H1 (cell line): ENCODE data around the gene ARHGAP12. TPM values are rescaled to one million over a fixed set of nuclear protein-coding genes. Genes with fewer than 3 reads are reported as not detected.

Experiments used
- CTCF ChIA-PET: fragments of 300-600 bp; sonication (Branson Sonifier 250); formaldehyde crosslinking; loops from one replicate; lab custom pipeline; 2021; ENCODE audit not compliant: partially characterized antibody; lab: Charles Lee
- POLR2A ChIA-PET: fragments of 300-600 bp; sonication (Branson Sonifier 250); formaldehyde crosslinking; loops from one replicate; lab custom pipeline; 2021; ENCODE audit warnings: inconsistent platforms; ENCODE audit not compliant: partially characterized antibody; lab: Charles Lee
- DNase-seq, 2 experiments: peaks; one replicate each; pipeline versions ENCODE4 v3.0.0 to v3.0.0-alpha.2; 2010 to 2022; ENCODE audit warnings: low spot score in 2 of 2, low read depth in 1 of 2, mixed read lengths in 1 of 2
- FAIRE-seq: peaks from 2 replicates; lab custom pipeline; 2011; peaks lifted over from hg19 to GRCh38; lab: Jason Lieb, UNC
- H2AFZ ChIP-seq: 2 replicates; pipeline ENCODE4 v1.8.1; 2012; ENCODE audit warnings: low read length, inconsistent platforms
- H2AK5ac ChIP-seq: 2 replicates; pipeline ENCODE4 v1.6.1; 2013; ENCODE audit warnings: low read depth, low read length
- H2BK120ac ChIP-seq: replicated peaks from 2 replicates; pipeline ENCODE3; 2013; ENCODE audit warnings: low read depth, low read length, inconsistent platforms
- H2BK12ac ChIP-seq: 2 replicates; pipeline ENCODE4 v1.6.1; 2013; ENCODE audit warnings: low read depth, low read length
- H2BK15ac ChIP-seq: 2 replicates; pipeline ENCODE4 v1.6.1; 2013; ENCODE audit warnings: low read length
- H2BK20ac ChIP-seq: 2 replicates; pipeline ENCODE4 v1.6.1; 2013; ENCODE audit warnings: low read length
- H2BK5ac ChIP-seq: 2 replicates; pipeline ENCODE4 v1.6.1; 2013; ENCODE audit warnings: low read depth, low read length
- H3K14ac ChIP-seq: 2 replicates; pipeline ENCODE4 v1.6.1; 2013; ENCODE audit warnings: inconsistent platforms; ENCODE audit not compliant: insufficient read length
- H3K18ac ChIP-seq: 2 replicates; pipeline ENCODE4 v1.6.1; 2013; ENCODE audit warnings: low read length; ENCODE audit errors: extremely low read depth
- H3K23ac ChIP-seq: 2 replicates; pipeline ENCODE4 v1.6.1; 2013; ENCODE audit warnings: inconsistent platforms; ENCODE audit not compliant: insufficient read length
- H3K23me2 ChIP-seq: 2 replicates; pipeline ENCODE4 v1.6.1; 2013; ENCODE audit warnings: low read depth, low read length
- H3K27ac ChIP-seq: 2 replicates; pipeline ENCODE4 v1.6.1; 2011; ENCODE audit warnings: low read depth, low read length, inconsistent platforms
- H3K27me3 ChIP-seq, 4 experiments: replicated peaks in 1 of 4; 1 replicate in 1 of 4; 2 replicates in 3 of 4; pipeline versions ENCODE4 v1.6.1 to v1.8.1; 2011 to 2013; ENCODE audit warnings: low read length in 3 of 4, mild to moderate bottlenecking in 3 of 4, inconsistent platforms in 2 of 4, mixed read lengths in 2 of 4, moderate library complexity in 1 of 4; ENCODE audit not compliant: control insufficient read depth in 3 of 4, insufficient read depth in 3 of 4; ENCODE audit errors: extremely low read depth in 1 of 4
- H3K36me3 ChIP-seq, 4 experiments: 2 replicates each; pipeline versions ENCODE4 v1.6.1 to v1.8.1; 2011 to 2013; ENCODE audit warnings: mild to moderate bottlenecking in 4 of 4, low read length in 3 of 4, moderate library complexity in 2 of 4, control low read depth in 1 of 4, inconsistent platforms in 1 of 4; ENCODE audit not compliant: insufficient read depth in 4 of 4, control insufficient read depth in 2 of 4
- H3K4ac ChIP-seq: replicated peaks from 2 replicates; pipeline ENCODE3; 2013; ENCODE audit warnings: low read length, low read depth, mixed read lengths, inconsistent platforms; ENCODE audit not compliant: insufficient read length
- H3K4me1 ChIP-seq, 4 experiments: replicated peaks in 1 of 4; 1 replicate in 1 of 4; 2 replicates in 3 of 4; pipeline versions ENCODE4 v1.6.1 to v1.8.1; 2011 to 2013; ENCODE audit warnings: low read length in 3 of 4, inconsistent platforms in 2 of 4, mixed read lengths in 1 of 4; ENCODE audit not compliant: insufficient read depth in 4 of 4, control insufficient read depth in 3 of 4
- H3K4me2 ChIP-seq, 2 experiments: 2 replicates each; pipeline versions ENCODE4 v1.6.1 to v1.8.1; 2011 to 2013; ENCODE audit warnings: low read depth in 2 of 2, low read length in 2 of 2, control low read depth in 1 of 2, inconsistent platforms in 1 of 2, mild to moderate bottlenecking in 1 of 2; ENCODE audit not compliant: insufficient read depth in 1 of 2
- H3K4me3 ChIP-seq, 4 experiments: fragments of 200-600, 300-600 bp in 1 of 4; sonication (generic), shearing (Covaris generic), sonication (Bioruptor Twin) in 1 of 4; 2 replicates each; pipeline versions ENCODE4 v1.5.1 to v1.8.1; 2011 to 2016; ENCODE audit warnings: low read length in 4 of 4, low read depth in 3 of 4, control low read depth in 2 of 4, inconsistent platforms in 2 of 4, mild to moderate bottlenecking in 2 of 4, mixed read lengths in 1 of 4, moderate library complexity in 1 of 4; ENCODE audit not compliant: insufficient read depth in 2 of 4; ENCODE audit errors: extremely low read depth in 1 of 4
- H3K56ac ChIP-seq: replicated peaks from 2 replicates; pipeline ENCODE3; 2013; ENCODE audit warnings: low read depth, mild to moderate bottlenecking, mixed read lengths, low read length, inconsistent platforms; ENCODE audit not compliant: insufficient read length
- H3K79me1 ChIP-seq: 2 replicates; pipeline ENCODE4 v1.6.1; 2013; ENCODE audit warnings: low read depth, low read length, control low read depth
- H3K79me2 ChIP-seq, 2 experiments: 2 replicates each; pipeline versions ENCODE4 v1.6.1 to v1.8.1; 2012 to 2013; ENCODE audit warnings: low read length in 2 of 2, mild to moderate bottlenecking in 2 of 2, inconsistent platforms in 1 of 2; ENCODE audit not compliant: insufficient read depth in 2 of 2, control insufficient read depth in 1 of 2
- H3K9ac ChIP-seq, 4 experiments: replicated peaks in 1 of 4; 1 replicate in 1 of 4; 2 replicates in 3 of 4; pipeline versions ENCODE4 v1.6.1 to v1.8.1; 2011 to 2013; ENCODE audit warnings: low read depth in 3 of 4, low read length in 3 of 4, control low read depth in 2 of 4, mild to moderate bottlenecking in 2 of 4, moderate library complexity in 2 of 4, inconsistent platforms in 1 of 4; ENCODE audit errors: extremely low read depth in 1 of 4
- H3K9me3 ChIP-seq, 2 experiments: 2 replicates each; pipeline versions ENCODE4 v1.6.1 to v1.8.1; 2012 to 2013; ENCODE audit warnings: mild to moderate bottlenecking in 2 of 2, moderate library complexity in 2 of 2, control low read depth in 1 of 2, inconsistent platforms in 1 of 2, low read depth in 1 of 2, low read length in 1 of 2, mixed read lengths in 1 of 2; ENCODE audit not compliant: insufficient read depth in 2 of 2
- H4K20me1 ChIP-seq, 2 experiments: replicated peaks in 1 of 2; 2 replicates each; pipeline versions ENCODE3 to v1.8.1; 2011 to 2013; ENCODE audit warnings: inconsistent platforms in 2 of 2, low read length in 2 of 2, mild to moderate bottlenecking in 1 of 2; ENCODE audit not compliant: insufficient read depth in 2 of 2, control insufficient read depth in 1 of 2
- H4K5ac ChIP-seq: 2 replicates; pipeline ENCODE4 v1.6.1; 2013; ENCODE audit warnings: low read length, low read depth, mixed read lengths, inconsistent platforms; ENCODE audit not compliant: insufficient read length
- H4K8ac ChIP-seq: 2 replicates; pipeline ENCODE4 v1.8.0; 2013; ENCODE audit warnings: mild to moderate bottlenecking, moderate library complexity, low read length, inconsistent platforms; ENCODE audit not compliant: insufficient read depth; ENCODE audit errors: extremely low read depth
- H4K91ac ChIP-seq: replicated peaks from 2 replicates; pipeline ENCODE3; 2013; ENCODE audit warnings: low read length, mixed read lengths, inconsistent platforms; ENCODE audit not compliant: insufficient read length
- ASH2L ChIP-seq: fragments of 200-600, 300-600 bp; sonication (generic); IDR thresholded peaks from one replicate; pipeline ENCODE4 v1.7.1; 2017; ENCODE audit warnings: low read length
- ATF3 ChIP-seq: IDR thresholded peaks from 2 replicates; pipeline ENCODE4 v1.6.1; 2011; ENCODE audit warnings: low read depth, mild to moderate bottlenecking, low read length; ENCODE audit not compliant: insufficient read depth
- CTCF ChIP-seq, 3 experiments: IDR thresholded peaks; 1 replicate in 2 of 3; 2 replicates in 1 of 3; pipeline versions ENCODE4 v1.5.1 to v1.6.1; 2011; ENCODE audit warnings: low read length in 3 of 3, mild to moderate bottlenecking in 3 of 3, inconsistent platforms in 2 of 3, low read depth in 1 of 3, moderate library complexity in 1 of 3; ENCODE audit not compliant: insufficient read depth in 1 of 3; ENCODE audit errors: control extremely low read depth in 1 of 3
- EP300 ChIP-seq, 2 experiments: IDR thresholded peaks; 1 replicate in 1 of 2; 2 replicates in 1 of 2; pipeline ENCODE4 v1.6.1; 2011 to 2012; ENCODE audit warnings: low read depth in 2 of 2, low read length in 2 of 2, mild to moderate bottlenecking in 2 of 2, borderline replicate concordance in 1 of 2, inconsistent platforms in 1 of 2, moderate library complexity in 1 of 2
- MAFK ChIP-seq: IDR thresholded peaks from 2 replicates; pipeline ENCODE4 v1.6.1; 2012; ENCODE audit warnings: low read depth, mild to moderate bottlenecking, improper control_type of control experiment, low read length
- PHF8 ChIP-seq: fragments of 200-600 bp; sonication (generic); conservative IDR thresholded peaks from 2 replicates; pipeline ENCODE4 v1.7.1; 2012; ENCODE audit warnings: low read depth, mild to moderate bottlenecking, inconsistent platforms, low read length, moderate library complexity
- RFX5 ChIP-seq: IDR thresholded peaks from 2 replicates; pipeline ENCODE4 v1.6.1; 2011; ENCODE audit warnings: low read depth, low read length, improper control_type of control experiment, borderline replicate concordance
- SP2 ChIP-seq: IDR thresholded peaks from 2 replicates; pipeline ENCODE4 v1.6.1; 2012; ENCODE audit warnings: mild to moderate bottlenecking, low read length, inconsistent platforms
- SP4 ChIP-seq: IDR thresholded peaks from 2 replicates; pipeline ENCODE4 v1.6.1; 2012; ENCODE audit warnings: low read length, inconsistent platforms
- TEAD4 ChIP-seq: IDR thresholded peaks from 2 replicates; pipeline ENCODE4 v1.6.1; 2012; ENCODE audit warnings: low read depth, low read length, inconsistent platforms, mixed read lengths
- WGBS, 2 experiments: shearing (Covaris generic) in 1 of 2; methylation state at CpG; one replicate each; pipeline versions ENCODE4 v1.1.6 to v1.1.7; 2013 to 2015; ENCODE audit warnings: low lambda C conversion rate in 2 of 2, mixed read lengths in 2 of 2, inconsistent platforms in 1 of 2, low coverage in 1 of 2, missing lambda C conversion rate in 1 of 2; ENCODE audit not compliant: insufficient replicate concordance in 2 of 2, insufficient coverage in 1 of 2, insufficient read length in 1 of 2; ENCODE audit errors: extremely low coverage in 1 of 2, missing lambda C conversion rate in 1 of 2; 5-methylcytosine and 5-hydroxymethylcytosine counted together
- polyA plus RNA-seq, 7 experiments: library from polyadenylated mRNA; depleted of rRNA in 3 of 7; stranded (reverse) in 5 of 7; unstranded in 2 of 7; fragments of >200 nt in 5 of 7; fragments of 200-250 nt in 2 of 7; gene quantifications; 1 replicate in 5 of 7; 2 replicates in 1 of 7; 4 replicates in 1 of 7; pipeline versions ENCODE4 v1.2.1 to v1.2.3, GENCODE V29; 2011 to 2013; ENCODE audit warnings: missing spikeins in 2 of 7, mixed read lengths in 2 of 7
- total RNA-seq: library from RNA; stranded (reverse); fragmentation: NEBNext Ultra II Directional; extraction: Animal tissue kit (Norgen Biotek cat#: 25700); gene quantifications from 2 replicates; pipeline ENCODE4 v1.2.1, GENCODE V29; 2021

The ARHGAP12 gene
- total and polyA plus RNA-seq, 2 of the 8 experiments (the other 6 are each of a cell fraction or from before 2014, with no cell fraction given) = 10.1 to 39.0 TPM

GRCh38 chr10:31956200-31956946 lies 27.7 kb upstream of the ARHGAP12 start:
- ChIA-PET CTCF (no interaction called here), POLR2A (no interaction called here)
- no peak overlapping the region for H3K4me3 ChIP-seq
- H2AFZ ChIP-seq = no peak overlapping the region
- H3K9ac ChIP-seq = no peak overlapping the region
- FAIRE-seq = no peak
- H3K9me3 ChIP-seq = peaks cover 14 to 19% of the 10 kb centered on the region in 2 experiments; a peak in 3 of 4 replicates
- no peaks in the 10 kb centered on the region for H3K36me3 ChIP-seq
- H3K4me2 ChIP-seq = no peak overlapping the region
- no peak overlapping the region for H3K27ac ChIP-seq
- no peaks in the 10 kb centered on the region for H4K20me1 ChIP-seq
- H2BK12ac ChIP-seq = no peak overlapping the region
- H3K56ac ChIP-seq = no peak overlapping the region
- no peak overlapping the region for H3K4ac ChIP-seq
- no peak overlapping the region for H4K8ac ChIP-seq
- H3K23ac ChIP-seq = no peak overlapping the region
- 91% methylated on average over 5 of the region's 5 CpGs; no CpG with 5 or more reads in 1 of the 2 experiments for WGBS, 2 experiments
- H3K27me3 ChIP-seq = no peaks in the 10 kb centered on the region
- H2BK5ac ChIP-seq = no peak overlapping the region
- no peak overlapping the region for H2BK20ac ChIP-seq
- DNase-seq = no peak
- H3K18ac ChIP-seq = no peak overlapping the region
- H3K4me1 ChIP-seq = no peaks in the 10 kb centered on the region
- no peak overlapping the region for H2BK120ac ChIP-seq
- no peak overlapping the region for H2AK5ac ChIP-seq
- no peak overlapping the region for H4K91ac ChIP-seq
- H3K14ac ChIP-seq = no peak overlapping the region
- H3K79me1 ChIP-seq = no peaks in the 10 kb centered on the region
- H3K79me2 ChIP-seq = no peaks in the 10 kb centered on the region
- H4K5ac ChIP-seq = no peak overlapping the region
- H2BK15ac ChIP-seq = no peak overlapping the region
- no peaks in the 10 kb centered on the region for H3K23me2 ChIP-seq
- TF ChIP-seq RFX5 (no peak), SP4 (no peak), ASH2L (no peak), TEAD4 (no peak), EP300 (IDR thresholded peaks at IDR 0.05; ENCODE audit: borderline replicate concordance in 1 of 2, low read depth in 2 of 2, low read length in 2 of 2) (no peak), PHF8 (no peak), SP2 (no peak), CTCF (IDR thresholded peaks at IDR 0.05; ENCODE audit: control extremely low read depth in 1 of 3, insufficient read depth in 1 of 3, low read depth in 1 of 3, low read length in 3 of 3) (no peak), ATF3 (no peak), MAFK (no peak)
